ENCODE data around the gene TFIP11. TPM values are rescaled to one million over a fixed set of nuclear protein-coding genes. Genes with fewer than 3 reads are reported as not detected.

TFIP11 gene
- total and polyA plus RNA-seq, 2 donors from 2014 or later: 26.7 to 34.2 TPM

- H3K9me3 ChIP-seq (ENCODE audit: control insufficient read depth in 2 of 3, insufficient read depth in 1 of 3, low read length in 3 of 3): no peaks in the 10 kb centered on the region
- intact Hi-C loops (cut with DNase I): no loop called here
- H3K27ac ChIP-seq (ENCODE audit: low read depth in 2 of 2, low read length in 2 of 2): peak overlapping the region in 1 of 2 donors; percentile 53
- no peak overlapping the region for H3K4me3 ChIP-seq (ENCODE audit: low read length in 3 of 3)
- DNase-seq (no peak), FAIRE-seq (no peak)
- H3K27me3 ChIP-seq (ENCODE audit: control insufficient read depth, insufficient read depth, low read length): no peaks in the 10 kb centered on the region
- no peaks in the 10 kb centered on the region for H3K36me3 ChIP-seq (ENCODE audit: control insufficient read depth in 2 of 3, insufficient read depth in 3 of 3, low read length in 3 of 3)
- H3K9ac ChIP-seq (ENCODE audit: low read length in 3 of 3): no peak overlapping the region
- H3K4me1 ChIP-seq (ENCODE audit: control insufficient read depth in 2 of 3, insufficient read depth in 2 of 3, low read depth in 1 of 3, low read length in 3 of 3): peaks cover 0 to 25% (median 3%) of the 10 kb centered on the region in 3 donors
- TF ChIP-seq CTCF (IDR thresholded peaks at IDR 0.05; ENCODE audit: borderline replicate concordance, extremely low read depth, insufficient read depth): no peak
Observed at GRCh38 chr22:26559961-26560575, 47.8 kb upstream of the TFIP11 start.

- Histone ChIP-seq H3K9me3 (ENCODE audit: control insufficient read depth in 2 of 3, insufficient read depth in 1 of 3, low read length in 3 of 3) (no peaks in the 10 kb centered on the region), H3K36me3 (ENCODE audit: control insufficient read depth in 2 of 3, insufficient read depth in 3 of 3, low read length in 3 of 3) (no peaks in the 10 kb centered on the region), H3K27ac (ENCODE audit: low read depth in 2 of 2, low read length in 2 of 2) (no peak overlapping the region), H3K4me3 (ENCODE audit: low read length in 3 of 3) (no peak overlapping the region), H3K4me1 (ENCODE audit: control insufficient read depth in 2 of 3, insufficient read depth in 2 of 3, low read depth in 1 of 3, low read length in 3 of 3) (peaks cover 0 to 21% (median 0%) of the 10 kb centered on the region in 3 donors), H3K27me3 (ENCODE audit: control insufficient read depth, insufficient read depth, low read length) (no peaks in the 10 kb centered on the region), H3K9ac (ENCODE audit: low read length in 3 of 3) (no peak overlapping the region)
- DNase-seq (no peak), FAIRE-seq (no peak)
- intact Hi-C loops (cut with DNase I): no loop called here
- TF ChIP-seq CTCF (IDR thresholded peaks at IDR 0.05; ENCODE audit: borderline replicate concordance, extremely low read depth, insufficient read depth): no peak
Observed at GRCh38 chr22:26558248-26558895, 46.1 kb upstream of the TFIP11 start.

DNA sequence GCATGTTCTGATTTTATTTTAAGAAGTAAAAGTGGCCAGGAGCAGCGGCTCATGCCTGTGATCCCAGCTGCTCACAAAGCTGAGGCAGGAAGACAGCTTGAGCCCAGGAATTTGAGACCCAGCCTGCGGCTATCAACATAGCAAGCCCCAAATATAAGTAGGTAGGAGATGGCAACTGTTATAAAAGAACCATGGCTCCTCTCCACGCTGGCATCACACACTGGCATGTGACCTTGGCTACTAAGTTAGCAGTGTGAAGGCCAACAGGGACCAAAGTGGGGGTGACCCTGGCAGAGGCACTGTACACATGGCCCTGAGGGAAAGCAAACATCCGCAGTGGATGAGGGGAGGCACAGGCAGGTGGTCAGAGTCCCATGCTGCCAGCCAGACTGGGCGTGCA, 44.6 kb upstream of the TFIP11 start:
- Histone ChIP-seq H3K4me3 (ENCODE audit: low read length in 3 of 3) (no peak overlapping the region), H3K9me3 (ENCODE audit: control insufficient read depth in 2 of 3, insufficient read depth in 1 of 3, low read length in 3 of 3) (no peaks in the 10 kb centered on the region), H3K36me3 (ENCODE audit: control insufficient read depth in 2 of 3, insufficient read depth in 3 of 3, low read length in 3 of 3) (no peaks in the 10 kb centered on the region), H3K4me1 (ENCODE audit: control insufficient read depth in 2 of 3, insufficient read depth in 2 of 3, low read depth in 1 of 3, low read length in 3 of 3) (peaks cover 0 to 21% (median 0%) of the 10 kb centered on the region in 3 donors), H3K9ac (ENCODE audit: low read length in 3 of 3) (no peak overlapping the region), H3K27ac (ENCODE audit: low read depth in 2 of 2, low read length in 2 of 2) (peak overlapping the region in 1 of 2 donors; percentile 23), H3K27me3 (ENCODE audit: control insufficient read depth, insufficient read depth, low read length) (no peaks in the 10 kb centered on the region)
- TF ChIP-seq CTCF (IDR thresholded peaks at IDR 0.05; ENCODE audit: borderline replicate concordance, extremely low read depth, insufficient read depth): no peak
- DNase-seq: no peak
- FAIRE-seq: no peak
- intact Hi-C loops (cut with DNase I): no loop called here

Measured in kidney (tissue), 14 donors.